ENCODE measurements around the gene CLINT1. TPM values are rescaled to one million over a fixed set of nuclear protein-coding genes. Genes with fewer than 3 reads are reported as not detected.

Gene CLINT1
- polyA plus RNA-seq, 2 of the 4 experiments (the other 2 are of a cell fraction), result 89.7 to 185 TPM

- 86% methylated on average over 1 of the region's 1 CpG for WGBS (ENCODE audit: missing lambda C conversion rate)
- FAIRE-seq, result no peak
- no peak for TF ChIP-seq EHMT2 (IDR thresholded peaks at IDR 0.05; ENCODE audit: low read depth)
- TF ChIP-seq ZSCAN20 (CRISPR knock-in tag; IDR thresholded peaks at IDR 0.05), result no peak
- TF ChIP-seq HOXA7 (CRISPR knock-in tag; IDR thresholded peaks at IDR 0.05), result no peak
- no peak for TF ChIP-seq ATOH8 (CRISPR knock-in tag; IDR thresholded peaks at IDR 0.05; ENCODE audit: low read depth)
- no peak for TF ChIP-seq NR3C1 (IDR thresholded peaks at IDR 0.05)
- TF ChIP-seq MAFK (IDR thresholded peaks at IDR 0.05; ENCODE audit: partially characterized antibody), result no peak
- TF ChIP-seq ZFP36 (IDR thresholded peaks at IDR 0.05; ENCODE audit: borderline replicate concordance, partially characterized antibody), result no peak
- TF ChIP-seq CBX8 (IDR thresholded peaks at IDR 0.05), result no peak
- ChIA-PET CTCF (interaction anchor here (0.8 to 10.1 kb wide), 5 partner anchors 10 to 1357 kb away, joined by 3 to 78 read pairs (median 3); no protein-coding TSS in a partner anchor), POLR2A (no interaction called here)
- no peak for ATAC-seq
- no peak for DNase-seq (ENCODE audit: low read depth in 1 of 2, low spot score in 1 of 2)
- no peak overlapping the region for H3K4me2 ChIP-seq
- H3K4me3 ChIP-seq, result no peak overlapping the region
- H3K27ac ChIP-seq, result no peak overlapping the region
- H3K4me1 ChIP-seq, result peaks cover 5% of the 10 kb centered on the region; the same call in 2 of the 3 replicates
- H3K9me3 ChIP-seq, result no peaks in the 10 kb centered on the region
Measured at GRCh38 chr5:157750320-157750719, 108.6 kb downstream of the CLINT1 start.

- no peak overlapping the region for H3K27ac ChIP-seq
- H3K4me2 ChIP-seq, result no peak overlapping the region
- FAIRE-seq (no peak), DNase-seq (ENCODE audit: low read depth in 1 of 2, low spot score in 1 of 2) (no peak), ATAC-seq (no peak)
- H3K9me3 ChIP-seq, result no peaks in the 10 kb centered on the region
- TF ChIP-seq RFX5 (IDR thresholded peaks at IDR 0.05), result no peak
- no peak for TF ChIP-seq POLR2AphosphoS2 (conservative IDR thresholded peaks at IDR 0.05; ENCODE audit: low read length)
- no peak for TF ChIP-seq NR3C1 (IDR thresholded peaks at IDR 0.05)
- TF ChIP-seq PBX3 (IDR thresholded peaks at IDR 0.05), result no peak
- TF ChIP-seq HOXB5 (CRISPR knock-in tag; IDR thresholded peaks at IDR 0.05), result no peak
- TF ChIP-seq GATA3 (IDR thresholded peaks at IDR 0.05; ENCODE audit: borderline replicate concordance), result no peak
- no peak for TF ChIP-seq HMGXB4 (CRISPR knock-in tag; IDR thresholded peaks at IDR 0.05; ENCODE audit: borderline replicate concordance)
- TF ChIP-seq REST (IDR thresholded peaks at IDR 0.05), result no peak
- TF ChIP-seq HEYL (CRISPR knock-in tag; IDR thresholded peaks at IDR 0.05), result no peak
- TF ChIP-seq MAZ (IDR thresholded peaks at IDR 0.05; ENCODE audit: borderline replicate concordance, low read depth, low read length), result no peak
- no peak for TF ChIP-seq CHD2 (IDR thresholded peaks at IDR 0.05; ENCODE audit: low read length, partially characterized antibody)
- TF ChIP-seq ZFP36 (IDR thresholded peaks at IDR 0.05; ENCODE audit: borderline replicate concordance, partially characterized antibody), result no peak
- no peak for TF ChIP-seq USF2 (IDR thresholded peaks at IDR 0.05)
- TF ChIP-seq E2F6 (IDR thresholded peaks at IDR 0.05; ENCODE audit: borderline replicate concordance, low read depth), result no peak
- H3K4me1 ChIP-seq, result peaks cover 14% of the 10 kb centered on the region
- no peak overlapping the region for H3K4me3 ChIP-seq
- 84% methylated on average over 11 of the region's 11 CpGs for WGBS (ENCODE audit: missing lambda C conversion rate)
- CTCF ChIA-PET, result interaction anchor here (0.6 to 10.1 kb wide), 2 partner anchors 11 to 108 kb away, joined by 3 to 78 read pairs; no protein-coding TSS in a partner anchor
- POLR2A ChIA-PET, result no interaction called here
Measured at GRCh38 chr5:157749462-157749799, 109.5 kb downstream of the CLINT1 start.
